SK-N-SH (cell line): ENCODE data around the gene BRAF.

ENCODE experiments used
- CHD2 ChIP-seq: fragments of 150-350 bp; IDR thresholded peaks from 2 replicates; pipeline ENCODE4 v1.6.1; 2018; ENCODE audit warnings: low read length; ENCODE audit not compliant: partially characterized antibody
- EP300 ChIP-seq, 2 experiments: IDR thresholded peaks; 2 replicates each; pipeline versions ENCODE4 v1.4.0 to v1.6.1; 2012; ENCODE audit warnings: borderline replicate concordance in 1 of 2, low read depth in 1 of 2, low read length in 1 of 2
- EZH2phosphoT487 ChIP-seq: fragments of 200-600 bp; sonication (generic); IDR thresholded peaks from 2 replicates; pipeline ENCODE4 v1.6.1; 2017; ENCODE audit warnings: low read depth, mixed run types, mild to moderate bottlenecking, antibody characterized with exemption, moderate library complexity, borderline replicate concordance
- MEF2A ChIP-seq: IDR thresholded peaks from 2 replicates; pipeline ENCODE4 v1.4.0; 2012; ENCODE audit warnings: low read depth, borderline replicate concordance
- NFIC ChIP-seq: IDR thresholded peaks from 2 replicates; pipeline ENCODE4 v1.4.0; 2012; ENCODE audit warnings: borderline replicate concordance
- NRF1 ChIP-seq: IDR thresholded peaks from 2 replicates; pipeline ENCODE4 v1.6.1; 2012; ENCODE audit warnings: low read depth, mild to moderate bottlenecking, low read length
- POLR2AphosphoS5 ChIP-seq: IDR thresholded peaks from 2 replicates; pipeline ENCODE4 v1.6.1; 2012; ENCODE audit warnings: low read depth, low read length
- RFX5 ChIP-seq: IDR thresholded peaks from 2 replicates; pipeline ENCODE4 v1.6.1; 2012; ENCODE audit warnings: mild to moderate bottlenecking, improper control_type of control experiment, low read length
- USF1 ChIP-seq: IDR thresholded peaks from 2 replicates; pipeline ENCODE4 v1.4.0; 2012; ENCODE audit warnings: low read depth, borderline replicate concordance
- YY1 ChIP-seq: IDR thresholded peaks from 2 replicates; pipeline ENCODE4 v1.4.0; 2012; ENCODE audit warnings: low read depth, mild to moderate bottlenecking
- TF ChIP-seq, protein P1 (sequence below): fragments of 200-600 bp; sonication (generic); IDR thresholded peaks from 2 replicates; pipeline ENCODE4 v1.6.1; 2017; ENCODE audit warnings: antibody characterized with exemption, mild to moderate bottlenecking, moderate library complexity
- TF ChIP-seq, protein P2 (sequence below): IDR thresholded peaks from 2 replicates; pipeline ENCODE4 v1.6.1; 2012; ENCODE audit warnings: mild to moderate bottlenecking, low read depth, low read length, moderate library complexity

- TF ChIP-seq, protein P1, sequence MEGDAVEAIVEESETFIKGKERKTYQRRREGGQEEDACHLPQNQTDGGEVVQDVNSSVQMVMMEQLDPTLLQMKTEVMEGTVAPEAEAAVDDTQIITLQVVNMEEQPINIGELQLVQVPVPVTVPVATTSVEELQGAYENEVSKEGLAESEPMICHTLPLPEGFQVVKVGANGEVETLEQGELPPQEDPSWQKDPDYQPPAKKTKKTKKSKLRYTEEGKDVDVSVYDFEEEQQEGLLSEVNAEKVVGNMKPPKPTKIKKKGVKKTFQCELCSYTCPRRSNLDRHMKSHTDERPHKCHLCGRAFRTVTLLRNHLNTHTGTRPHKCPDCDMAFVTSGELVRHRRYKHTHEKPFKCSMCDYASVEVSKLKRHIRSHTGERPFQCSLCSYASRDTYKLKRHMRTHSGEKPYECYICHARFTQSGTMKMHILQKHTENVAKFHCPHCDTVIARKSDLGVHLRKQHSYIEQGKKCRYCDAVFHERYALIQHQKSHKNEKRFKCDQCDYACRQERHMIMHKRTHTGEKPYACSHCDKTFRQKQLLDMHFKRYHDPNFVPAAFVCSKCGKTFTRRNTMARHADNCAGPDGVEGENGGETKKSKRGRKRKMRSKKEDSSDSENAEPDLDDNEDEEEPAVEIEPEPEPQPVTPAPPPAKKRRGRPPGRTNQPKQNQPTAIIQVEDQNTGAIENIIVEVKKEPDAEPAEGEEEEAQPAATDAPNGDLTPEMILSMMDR = no peak
- no peak for TF ChIP-seq NFIC
- TF ChIP-seq EP300 (IDR thresholded peaks at IDR 0.05; ENCODE audit: borderline replicate concordance in 1 of 2, low read depth in 1 of 2, low read length in 1 of 2) = no peak
- no peak for TF ChIP-seq POLR2AphosphoS5
- TF ChIP-seq NRF1 = no peak
- TF ChIP-seq, protein P2, sequence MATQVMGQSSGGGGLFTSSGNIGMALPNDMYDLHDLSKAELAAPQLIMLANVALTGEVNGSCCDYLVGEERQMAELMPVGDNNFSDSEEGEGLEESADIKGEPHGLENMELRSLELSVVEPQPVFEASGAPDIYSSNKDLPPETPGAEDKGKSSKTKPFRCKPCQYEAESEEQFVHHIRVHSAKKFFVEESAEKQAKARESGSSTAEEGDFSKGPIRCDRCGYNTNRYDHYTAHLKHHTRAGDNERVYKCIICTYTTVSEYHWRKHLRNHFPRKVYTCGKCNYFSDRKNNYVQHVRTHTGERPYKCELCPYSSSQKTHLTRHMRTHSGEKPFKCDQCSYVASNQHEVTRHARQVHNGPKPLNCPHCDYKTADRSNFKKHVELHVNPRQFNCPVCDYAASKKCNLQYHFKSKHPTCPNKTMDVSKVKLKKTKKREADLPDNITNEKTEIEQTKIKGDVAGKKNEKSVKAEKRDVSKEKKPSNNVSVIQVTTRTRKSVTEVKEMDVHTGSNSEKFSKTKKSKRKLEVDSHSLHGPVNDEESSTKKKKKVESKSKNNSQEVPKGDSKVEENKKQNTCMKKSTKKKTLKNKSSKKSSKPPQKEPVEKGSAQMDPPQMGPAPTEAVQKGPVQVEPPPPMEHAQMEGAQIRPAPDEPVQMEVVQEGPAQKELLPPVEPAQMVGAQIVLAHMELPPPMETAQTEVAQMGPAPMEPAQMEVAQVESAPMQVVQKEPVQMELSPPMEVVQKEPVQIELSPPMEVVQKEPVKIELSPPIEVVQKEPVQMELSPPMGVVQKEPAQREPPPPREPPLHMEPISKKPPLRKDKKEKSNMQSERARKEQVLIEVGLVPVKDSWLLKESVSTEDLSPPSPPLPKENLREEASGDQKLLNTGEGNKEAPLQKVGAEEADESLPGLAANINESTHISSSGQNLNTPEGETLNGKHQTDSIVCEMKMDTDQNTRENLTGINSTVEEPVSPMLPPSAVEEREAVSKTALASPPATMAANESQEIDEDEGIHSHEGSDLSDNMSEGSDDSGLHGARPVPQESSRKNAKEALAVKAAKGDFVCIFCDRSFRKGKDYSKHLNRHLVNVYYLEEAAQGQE = no peak
- TF ChIP-seq EZH2phosphoT487 = no peak
- TF ChIP-seq RFX5 = no peak
- TF ChIP-seq USF1 = no peak
- TF ChIP-seq CHD2 = no peak
- no peak for TF ChIP-seq YY1
- TF ChIP-seq MEF2A = no peak
These were observed 246.0 kb downstream of the BRAF start for GRCh38 chr7:140678816-140679130.
